ENCODE data around the gene FKBP15. TPM values are rescaled to one million over a fixed set of nuclear protein-coding genes. Genes with fewer than 3 reads are reported as not detected.

Gene FKBP15
- total and polyA plus RNA-seq, 2 donors (not counting 3 experiments of a cell fraction or from before 2014, with no cell fraction given), result 16.8 to 26.8 TPM

- H3K9me3 ChIP-seq (replicated peaks; ENCODE audit: control insufficient read depth, insufficient read depth, low read length), result no peaks in the 10 kb centered on the region
- DNase-seq (ENCODE audit: low read depth, low spot score) (no peak), FAIRE-seq (peak; percentile 43)
- peaks cover 21% of the 10 kb centered on the region for H3K4me1 ChIP-seq (ENCODE audit: control insufficient read depth, extremely low read depth, insufficient read depth, low read length)
- intact Hi-C loops (cut with micrococcal nuclease), result loop anchor here (1.0 kb wide), 1 partner anchor 53 kb away; the partner anchor contains the start of genes CDC26 and PRPF4
- no peaks in the 10 kb centered on the region for H3K9me1 ChIP-seq (replicated peaks; ENCODE audit: control insufficient read depth, extremely low read depth, insufficient read depth, low read length)
- ChIA-PET POLR2A (interaction anchor here (0.6 to 1.4 kb wide), 3 partner anchors 34 to 736 kb away, joined by 3 to 5 read pairs (median 3); partner anchors contain the start of genes CDC26 and PRPF4), CTCF (interaction anchor here (0.5 to 2.4 kb wide), 9 partner anchors 8 to 1136 kb away, joined by 3 to 16 read pairs (median 4); partner anchors contain the start of genes CDC26, PRPF4, SLC31A2 and WDR31)
- peak overlapping the region; percentile 91 for H2AFZ ChIP-seq (ENCODE audit: low read depth, low read length)
- dilution Hi-C loops (cut with MboI; ENCODE audit: extremely low pct_ligation_motif_present, low sequenced_read_pairs), result no loop called here
- H3K4me3 ChIP-seq (replicated peaks in 1 of 3; ENCODE audit: insufficient read depth in 1 of 3, low read depth in 1 of 3, low read length in 3 of 3), result peak overlapping the region; percentile 71 to 94 (median 90)
- peaks cover 47% of the 10 kb centered on the region for H3K79me2 ChIP-seq (ENCODE audit: control insufficient read depth, insufficient read depth, low read length)
- peak overlapping the region; percentile 40 for H3K27ac ChIP-seq (ENCODE audit: insufficient read depth, low read depth, low read length)
- no peaks in the 10 kb centered on the region for H4K20me1 ChIP-seq (replicated peaks; ENCODE audit: control insufficient read depth, extremely low read depth, insufficient read depth, low read length)
- H3K4me2 ChIP-seq (ENCODE audit: insufficient read depth, low read length), result peak overlapping the region; percentile 95
- TF ChIP-seq, protein P1, sequence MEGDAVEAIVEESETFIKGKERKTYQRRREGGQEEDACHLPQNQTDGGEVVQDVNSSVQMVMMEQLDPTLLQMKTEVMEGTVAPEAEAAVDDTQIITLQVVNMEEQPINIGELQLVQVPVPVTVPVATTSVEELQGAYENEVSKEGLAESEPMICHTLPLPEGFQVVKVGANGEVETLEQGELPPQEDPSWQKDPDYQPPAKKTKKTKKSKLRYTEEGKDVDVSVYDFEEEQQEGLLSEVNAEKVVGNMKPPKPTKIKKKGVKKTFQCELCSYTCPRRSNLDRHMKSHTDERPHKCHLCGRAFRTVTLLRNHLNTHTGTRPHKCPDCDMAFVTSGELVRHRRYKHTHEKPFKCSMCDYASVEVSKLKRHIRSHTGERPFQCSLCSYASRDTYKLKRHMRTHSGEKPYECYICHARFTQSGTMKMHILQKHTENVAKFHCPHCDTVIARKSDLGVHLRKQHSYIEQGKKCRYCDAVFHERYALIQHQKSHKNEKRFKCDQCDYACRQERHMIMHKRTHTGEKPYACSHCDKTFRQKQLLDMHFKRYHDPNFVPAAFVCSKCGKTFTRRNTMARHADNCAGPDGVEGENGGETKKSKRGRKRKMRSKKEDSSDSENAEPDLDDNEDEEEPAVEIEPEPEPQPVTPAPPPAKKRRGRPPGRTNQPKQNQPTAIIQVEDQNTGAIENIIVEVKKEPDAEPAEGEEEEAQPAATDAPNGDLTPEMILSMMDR (IDR thresholded peaks at IDR 0.05; ENCODE audit: extremely low read depth in 1 of 2, insufficient read depth in 1 of 2, low read depth in 1 of 2, low read length in 2 of 2), result no peak
- TF ChIP-seq MYC (IDR thresholded peaks at IDR 0.05; ENCODE audit: low read depth, low read length) (no peak), MAX (IDR thresholded peaks at IDR 0.05; ENCODE audit: insufficient read depth, insufficient read length) (no peak), GATA2 (IDR thresholded peaks at IDR 0.05; ENCODE audit: insufficient read depth, insufficient read length, low read depth, low read length) (no peak), EZH2 (IDR thresholded peaks at IDR 0.05; ENCODE audit: borderline replicate concordance, low read depth, low read length, severe bottlenecking) (no peak), JUN (IDR thresholded peaks at IDR 0.05; ENCODE audit: borderline replicate concordance, insufficient read depth, insufficient read length, low read depth) (no peak), POLR2AphosphoS5 (IDR thresholded peaks at IDR 0.05; ENCODE audit: insufficient read depth, low read depth, low read length) (no peak)
- no peaks in the 10 kb centered on the region for H3K27me3 ChIP-seq (ENCODE audit: control insufficient read depth in 2 of 2, insufficient read depth in 2 of 2, low read length in 2 of 2)
- H3K9ac ChIP-seq (replicated peaks; ENCODE audit: extremely low read depth, insufficient read depth, low read length), result peak overlapping the region; percentile 79
- BruUV-seq (replicated peaks), result TSS peak; percentile 60
- H3K36me3 ChIP-seq (ENCODE audit: control insufficient read depth in 2 of 2, extremely low read depth in 1 of 2, insufficient read depth in 2 of 2, low read length in 2 of 2), result no peaks in the 10 kb centered on the region
Measured at GRCh38 chr9:113221800-113222481, 864 bp upstream of the FKBP15 start.

Data from endothelial cell of umbilical vein (primary cell).